Panc1 (cell line): ENCODE results near the gene BLTP3B. TPM values are rescaled to one million over a fixed set of nuclear protein-coding genes. Genes with fewer than 3 reads are reported as not detected.

ENCODE experiments used
- ATAC-seq: fragments of 200-7000 bp; cut with Tn5 transposase; 2 replicates; pipeline ENCODE4 v1.9.1; 2020; ENCODE audit warnings: mild to moderate bottlenecking, moderate library complexity
- BruUV-seq: library from RNA; stranded (reverse); fragments of 400-500 nt; replicated peaks from 2 replicates; lab custom pipeline; 2021; lab: Mats Ljungman, UMichigan
- CTCF ChIA-PET: fragments of 300-600 bp; sonication (Branson Sonifier 250); formaldehyde crosslinking; loops from one replicate; lab custom pipeline; 2022; ENCODE audit warnings: antibody characterized with exemption; lab: Charles Lee
- POLR2A ChIA-PET: fragments of 300-600 bp; sonication (Branson Sonifier 250); formaldehyde crosslinking; loops from one replicate; lab custom pipeline; 2022; ENCODE audit warnings: antibody characterized with exemption; lab: Charles Lee
- DNase-seq: peaks from one replicate; pipeline ENCODE4 v3.0.0-alpha.2; 2010; ENCODE audit warnings: low read depth, low spot score
- H3K27ac ChIP-seq: 2 replicates; pipeline ENCODE4 v1.5.1; 2011; ENCODE audit warnings: mild to moderate bottlenecking, low read length, inconsistent platforms
- H3K27me3 ChIP-seq: fragments of 200-500 bp; sonication (Bioruptor generic); 2 replicates; pipeline ENCODE4 v1.6.0; 2014; ENCODE audit warnings: low read length, inconsistent platforms; ENCODE audit not compliant: control insufficient read depth, insufficient read depth
- H3K36me3 ChIP-seq: fragments of 200-500 bp; sonication (Bioruptor generic); 2 replicates; pipeline ENCODE4 v1.5.1; 2014; ENCODE audit warnings: inconsistent platforms, mild to moderate bottlenecking, low read length, moderate library complexity; ENCODE audit not compliant: control insufficient read depth, insufficient read depth
- H3K4me1 ChIP-seq: 2 replicates; pipeline ENCODE4 v1.5.1; 2011; ENCODE audit warnings: inconsistent platforms, mild to moderate bottlenecking, low read length, moderate library complexity; ENCODE audit not compliant: control insufficient read depth, insufficient read depth
- H3K4me3 ChIP-seq, 2 experiments: 2 replicates each; pipeline ENCODE4 v1.5.1; 2011 to 2012; ENCODE audit warnings: low read depth in 2 of 2, low read length in 2 of 2, mild to moderate bottlenecking in 2 of 2, inconsistent platforms in 1 of 2, moderate library complexity in 1 of 2
- H3K9me3 ChIP-seq: fragments of 200-500 bp; sonication (Bioruptor generic); 2 replicates; pipeline ENCODE4 v1.5.1; 2014; ENCODE audit warnings: low read depth, mild to moderate bottlenecking, inconsistent platforms, low read length, moderate library complexity; ENCODE audit not compliant: control insufficient read depth, insufficient read depth
- POLR2AphosphoS5 ChIP-seq: IDR thresholded peaks from 2 replicates; pipeline ENCODE4 v1.6.1; 2012; ENCODE audit warnings: mild to moderate bottlenecking, low read depth, low read length, moderate library complexity
- SIN3A ChIP-seq: IDR thresholded peaks from 2 replicates; pipeline ENCODE4 v1.6.1; 2012; ENCODE audit warnings: low read depth, mild to moderate bottlenecking, low read length, moderate library complexity, borderline replicate concordance; ENCODE audit not compliant: insufficient read depth
- TCF7L2 ChIP-seq: IDR thresholded peaks from 2 replicates; pipeline ENCODE4 v1.6.1; 2011; ENCODE audit warnings: mild to moderate bottlenecking, low read depth, low read length, inconsistent platforms
- in situ Hi-C: cut with HindIII; loops from 2 replicates; pipeline ENCODE4 v1.10.0; 2016; ENCODE audit warnings: low sequenced_read_pairs, low pct_unique_long_range_greater_than_20kb
- intact Hi-C: fragments of 100-400 bp; cut with micrococcal nuclease; formaldehyde crosslinking; loops from one replicate; pipeline ENCODE4 v1.10.0; 2022; ENCODE audit not compliant: unreplicated experiment
- total RNA-seq: library from RNA; stranded (reverse); gene quantifications from one replicate; pipeline ENCODE4 v1.2.1, GENCODE V29; 2021; ENCODE audit not compliant: unreplicated experiment
- TF ChIP-seq, protein P1 (sequence below): fragments of 450-650 bp; IDR thresholded peaks from 2 replicates; pipeline ENCODE4 v1.5.1; 2017; ENCODE audit warnings: mild to moderate bottlenecking
- TF ChIP-seq, protein P2 (sequence below), 2 experiments: IDR thresholded peaks; 2 replicates each; pipeline ENCODE4 v1.6.1; 2011 to 2012; ENCODE audit warnings: low read depth in 2 of 2, control low read depth in 1 of 2, low read length in 1 of 2, mild to moderate bottlenecking in 1 of 2, moderate library complexity in 1 of 2; ENCODE audit not compliant: insufficient read depth in 1 of 2

BLTP3B gene
- total RNA-seq, 1 experiment from 2014 or later, result 32.2 TPM

DNA sequence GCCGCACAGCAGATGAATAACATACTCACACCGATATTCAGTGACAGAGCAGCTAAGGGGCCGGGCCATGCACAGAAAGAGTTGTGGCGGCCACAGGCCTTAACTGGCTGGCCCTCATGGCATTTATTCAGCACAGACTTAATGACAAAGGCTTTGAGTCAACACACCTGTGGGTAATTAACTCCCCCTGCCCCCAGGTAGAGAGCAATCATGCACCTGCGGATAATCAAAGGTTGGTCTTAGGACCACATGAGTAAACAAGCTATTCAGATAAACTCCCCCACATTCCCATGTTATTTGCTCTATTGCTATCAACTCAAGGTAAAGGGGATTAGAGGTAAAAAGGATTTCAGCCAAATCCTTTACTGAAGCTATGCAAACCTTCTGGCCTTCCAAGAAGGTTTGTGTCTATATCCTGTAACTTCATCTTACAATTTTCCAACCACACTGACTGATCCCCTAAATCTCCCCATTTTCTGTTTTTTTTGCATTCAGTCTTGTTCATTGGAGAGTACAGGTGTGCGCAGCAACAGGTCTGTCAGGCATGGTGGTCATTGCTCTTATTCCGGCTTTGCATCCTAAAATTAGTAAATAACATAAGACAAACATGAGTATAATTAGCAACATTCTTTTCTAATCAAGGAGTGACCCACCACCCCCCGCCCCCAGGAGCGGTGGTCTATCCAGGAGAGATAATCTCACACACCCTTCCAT is 16.9 kb upstream of the BLTP3B start:
- CTCF ChIA-PET, result no interaction called here
- ATAC-seq, result no peak
- in situ Hi-C loops, result no loop called here
- TF ChIP-seq SIN3A (no peak), POLR2AphosphoS5 (no peak), TCF7L2 (no peak)
- TF ChIP-seq, protein P1, sequence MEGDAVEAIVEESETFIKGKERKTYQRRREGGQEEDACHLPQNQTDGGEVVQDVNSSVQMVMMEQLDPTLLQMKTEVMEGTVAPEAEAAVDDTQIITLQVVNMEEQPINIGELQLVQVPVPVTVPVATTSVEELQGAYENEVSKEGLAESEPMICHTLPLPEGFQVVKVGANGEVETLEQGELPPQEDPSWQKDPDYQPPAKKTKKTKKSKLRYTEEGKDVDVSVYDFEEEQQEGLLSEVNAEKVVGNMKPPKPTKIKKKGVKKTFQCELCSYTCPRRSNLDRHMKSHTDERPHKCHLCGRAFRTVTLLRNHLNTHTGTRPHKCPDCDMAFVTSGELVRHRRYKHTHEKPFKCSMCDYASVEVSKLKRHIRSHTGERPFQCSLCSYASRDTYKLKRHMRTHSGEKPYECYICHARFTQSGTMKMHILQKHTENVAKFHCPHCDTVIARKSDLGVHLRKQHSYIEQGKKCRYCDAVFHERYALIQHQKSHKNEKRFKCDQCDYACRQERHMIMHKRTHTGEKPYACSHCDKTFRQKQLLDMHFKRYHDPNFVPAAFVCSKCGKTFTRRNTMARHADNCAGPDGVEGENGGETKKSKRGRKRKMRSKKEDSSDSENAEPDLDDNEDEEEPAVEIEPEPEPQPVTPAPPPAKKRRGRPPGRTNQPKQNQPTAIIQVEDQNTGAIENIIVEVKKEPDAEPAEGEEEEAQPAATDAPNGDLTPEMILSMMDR, result no peak
- TF ChIP-seq, protein P2, sequence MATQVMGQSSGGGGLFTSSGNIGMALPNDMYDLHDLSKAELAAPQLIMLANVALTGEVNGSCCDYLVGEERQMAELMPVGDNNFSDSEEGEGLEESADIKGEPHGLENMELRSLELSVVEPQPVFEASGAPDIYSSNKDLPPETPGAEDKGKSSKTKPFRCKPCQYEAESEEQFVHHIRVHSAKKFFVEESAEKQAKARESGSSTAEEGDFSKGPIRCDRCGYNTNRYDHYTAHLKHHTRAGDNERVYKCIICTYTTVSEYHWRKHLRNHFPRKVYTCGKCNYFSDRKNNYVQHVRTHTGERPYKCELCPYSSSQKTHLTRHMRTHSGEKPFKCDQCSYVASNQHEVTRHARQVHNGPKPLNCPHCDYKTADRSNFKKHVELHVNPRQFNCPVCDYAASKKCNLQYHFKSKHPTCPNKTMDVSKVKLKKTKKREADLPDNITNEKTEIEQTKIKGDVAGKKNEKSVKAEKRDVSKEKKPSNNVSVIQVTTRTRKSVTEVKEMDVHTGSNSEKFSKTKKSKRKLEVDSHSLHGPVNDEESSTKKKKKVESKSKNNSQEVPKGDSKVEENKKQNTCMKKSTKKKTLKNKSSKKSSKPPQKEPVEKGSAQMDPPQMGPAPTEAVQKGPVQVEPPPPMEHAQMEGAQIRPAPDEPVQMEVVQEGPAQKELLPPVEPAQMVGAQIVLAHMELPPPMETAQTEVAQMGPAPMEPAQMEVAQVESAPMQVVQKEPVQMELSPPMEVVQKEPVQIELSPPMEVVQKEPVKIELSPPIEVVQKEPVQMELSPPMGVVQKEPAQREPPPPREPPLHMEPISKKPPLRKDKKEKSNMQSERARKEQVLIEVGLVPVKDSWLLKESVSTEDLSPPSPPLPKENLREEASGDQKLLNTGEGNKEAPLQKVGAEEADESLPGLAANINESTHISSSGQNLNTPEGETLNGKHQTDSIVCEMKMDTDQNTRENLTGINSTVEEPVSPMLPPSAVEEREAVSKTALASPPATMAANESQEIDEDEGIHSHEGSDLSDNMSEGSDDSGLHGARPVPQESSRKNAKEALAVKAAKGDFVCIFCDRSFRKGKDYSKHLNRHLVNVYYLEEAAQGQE (IDR thresholded peaks at IDR 0.05; ENCODE audit: insufficient read depth in 1 of 2, low read depth in 2 of 2, low read length in 1 of 2), result no peak
- intact Hi-C loops, result no loop called here
- Histone ChIP-seq H3K4me3 (no peak overlapping the region), H3K27ac (no peak overlapping the region), H3K36me3 (no peaks in the 10 kb centered on the region), H3K9me3 (no peaks in the 10 kb centered on the region), H3K4me1 (peaks cover 9% of the 10 kb centered on the region; the same call in 1 of the 2 replicates), H3K27me3 (no peaks in the 10 kb centered on the region)
- no TSS peak for BruUV-seq
- no peak for DNase-seq
- POLR2A ChIA-PET, result no interaction called here

DNA sequence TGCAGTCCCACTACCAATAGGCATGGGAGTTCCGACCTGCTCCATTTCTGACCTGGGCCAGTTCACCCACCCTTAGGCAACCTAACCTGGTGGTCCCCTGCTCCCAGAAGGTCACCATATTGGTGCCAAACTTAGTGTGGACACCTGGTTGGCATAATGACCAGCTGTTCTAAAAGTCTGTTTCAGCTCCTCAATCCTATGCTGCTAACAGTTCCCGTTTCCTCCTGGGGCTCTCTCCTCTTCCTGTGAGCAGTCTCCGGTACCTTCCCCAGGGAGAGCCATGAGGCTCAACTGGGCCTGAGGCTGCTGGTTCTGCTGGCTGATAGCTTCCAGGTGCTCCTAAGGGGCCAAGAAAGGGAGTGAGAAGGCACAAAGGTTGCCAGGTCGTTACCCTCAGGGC is 15.9 kb upstream of the BLTP3B start:
- ATAC-seq (no peak), DNase-seq (no peak)
- TF ChIP-seq TCF7L2, result no peak
- TF ChIP-seq SIN3A, result no peak
- TF ChIP-seq, protein P1, result no peak
- TF ChIP-seq POLR2AphosphoS5, result no peak
- TF ChIP-seq, protein P2 (IDR thresholded peaks at IDR 0.05; ENCODE audit: insufficient read depth in 1 of 2, low read depth in 2 of 2, low read length in 1 of 2), result no peak
- H3K9me3 ChIP-seq, result no peaks in the 10 kb centered on the region
- no peaks in the 10 kb centered on the region for H3K36me3 ChIP-seq
- in situ Hi-C loops, result no loop called here
- intact Hi-C loops, result no loop called here
- BruUV-seq, result no TSS peak
- H3K27me3 ChIP-seq, result no peaks in the 10 kb centered on the region
- H3K4me3 ChIP-seq, result no peak overlapping the region
- 0 out of 2 replicates have a peak, but pooled peaks cover 2% of the 10 kb centered on the region for H3K4me1 ChIP-seq
- H3K27ac ChIP-seq, result no peak overlapping the region
- POLR2A ChIA-PET, result no interaction called here
- CTCF ChIA-PET, result no interaction called here
